GM18907 (cell line): Measurements from ENCODE around the gene IKZF4.
"Not testable (repeated sequence)": the region's sequence is repeated elsewhere in the genome, so short reads cannot be mapped to it uniquely, and the experiment has no call there.

Experiments
- ATAC-seq: cut with Tn5 transposase; IDR thresholded peaks from one replicate; pipeline ENCODE4 v1.9.1; 2021; ENCODE audit warnings: mild to moderate bottlenecking, moderate library complexity; ENCODE audit not compliant: unreplicated experiment

IKZF4 gene

DNA sequence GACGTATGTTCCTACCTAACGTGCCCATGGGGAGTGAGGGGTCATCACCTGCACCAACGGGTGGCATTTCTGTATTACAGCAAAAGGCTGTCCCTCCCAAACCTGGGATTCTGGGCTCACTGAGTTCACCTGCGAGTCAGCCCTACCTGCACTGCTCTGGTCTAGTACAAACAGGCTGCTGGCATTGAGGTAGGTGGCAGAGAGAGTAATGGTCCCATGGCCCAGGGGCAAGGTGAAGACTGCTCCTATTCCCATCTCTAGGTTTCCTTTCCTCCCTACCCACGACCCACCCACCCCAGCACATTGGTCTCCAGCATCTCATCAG, 23.3 kb upstream of the IKZF4 start:
- ATAC-seq: peak; percentile 2

DNA sequence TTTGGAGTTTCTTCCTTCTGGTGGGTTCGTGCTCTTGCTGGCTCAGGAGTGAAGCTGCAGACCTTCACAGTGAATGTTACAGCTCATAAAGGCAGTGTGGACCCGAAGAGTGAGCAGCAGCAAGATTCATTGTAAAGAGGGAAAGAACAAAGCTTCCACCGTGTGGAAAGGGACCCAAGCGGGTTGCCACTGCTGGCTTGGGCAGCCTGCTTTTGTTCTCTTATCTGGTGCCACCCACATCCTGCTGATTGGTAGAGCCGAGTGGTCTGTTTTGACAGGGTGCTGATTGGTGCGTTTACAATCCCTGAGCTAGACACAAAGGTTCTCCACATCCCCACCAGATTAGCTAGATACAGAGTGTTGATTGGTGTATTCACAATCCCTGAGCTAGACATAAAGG, 21.3 kb upstream of the IKZF4 start:
- not testable (repeated sequence) for ATAC-seq

DNA sequence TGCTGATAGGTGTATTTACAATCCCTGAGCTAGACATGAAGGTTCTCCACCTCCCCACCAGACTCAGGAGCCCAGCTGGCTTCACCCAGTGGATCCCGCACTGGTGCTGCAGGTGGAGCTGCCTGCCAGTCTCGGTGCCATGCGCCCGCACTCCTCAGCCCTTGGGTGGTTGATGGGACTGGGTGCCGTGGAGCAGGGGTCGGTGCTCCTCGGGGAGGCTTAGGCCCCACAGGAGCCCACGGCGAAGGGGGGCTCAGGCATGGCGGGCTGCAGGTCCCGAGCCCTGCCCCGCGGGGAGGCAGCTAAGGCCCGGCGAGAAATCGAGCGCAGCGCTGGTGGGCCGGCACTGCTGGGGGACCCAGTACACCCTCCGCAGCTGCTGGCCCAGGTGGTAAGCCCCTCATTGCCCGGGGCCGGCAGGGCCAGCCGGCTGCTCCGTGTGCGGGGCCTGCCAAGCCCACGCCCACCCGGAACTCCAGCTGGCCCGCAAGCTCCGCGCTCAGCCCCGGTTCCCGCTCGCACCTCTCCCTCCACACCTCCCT, 20.8 kb upstream of the IKZF4 start:
- not testable (repeated sequence) for ATAC-seq

DNA sequence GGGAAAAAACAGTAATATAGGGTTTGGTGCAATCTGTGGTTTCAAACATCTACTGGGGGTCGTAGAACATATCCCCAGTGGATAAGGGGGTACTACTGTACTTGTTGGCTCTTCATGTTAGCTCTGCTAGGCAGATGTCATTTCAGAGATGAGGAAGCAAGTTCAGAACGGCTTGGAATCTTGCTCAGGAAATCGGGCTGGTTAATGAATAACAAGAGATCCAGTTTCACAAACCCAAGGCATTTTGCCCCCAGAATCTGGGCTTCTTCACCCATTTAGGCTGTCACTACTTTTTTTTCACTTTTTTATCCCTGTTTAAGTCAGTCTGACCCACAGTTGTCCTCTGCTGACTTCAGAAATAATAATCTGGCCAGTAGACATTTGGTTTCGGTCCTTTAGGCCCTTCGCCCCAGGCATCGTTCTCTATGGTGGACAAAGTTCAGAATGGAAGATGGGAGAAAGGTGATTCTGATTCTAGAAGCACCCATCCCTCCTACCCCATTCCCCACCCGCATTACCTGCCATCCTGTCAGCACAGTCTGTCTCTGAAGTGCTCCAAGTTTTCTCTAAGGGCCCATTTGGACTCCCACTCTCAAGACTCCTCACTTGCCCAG, 19.2 kb upstream of the IKZF4 start:
- ATAC-seq: no peak

DNA sequence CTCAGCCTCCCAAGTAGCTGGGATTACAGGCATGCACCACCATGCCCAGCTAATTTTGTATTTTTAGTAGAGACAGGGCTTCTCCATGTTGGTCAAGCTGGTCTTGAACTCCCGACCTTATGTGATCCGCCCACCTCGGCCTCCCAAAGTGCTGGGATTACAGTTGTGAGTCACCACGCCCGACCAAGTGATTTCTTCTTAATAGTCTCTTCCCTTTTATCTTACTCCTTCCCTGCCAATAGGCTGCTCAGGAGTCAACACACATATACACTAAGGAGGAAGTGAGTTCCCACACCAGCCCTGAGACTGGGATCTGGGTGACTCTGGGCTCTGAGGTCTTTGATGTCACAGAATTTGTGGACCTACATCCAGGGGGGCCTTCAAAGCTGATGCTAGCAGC, 17.5 kb upstream of the IKZF4 start:
- ATAC-seq: not testable (repeated sequence)

DNA sequence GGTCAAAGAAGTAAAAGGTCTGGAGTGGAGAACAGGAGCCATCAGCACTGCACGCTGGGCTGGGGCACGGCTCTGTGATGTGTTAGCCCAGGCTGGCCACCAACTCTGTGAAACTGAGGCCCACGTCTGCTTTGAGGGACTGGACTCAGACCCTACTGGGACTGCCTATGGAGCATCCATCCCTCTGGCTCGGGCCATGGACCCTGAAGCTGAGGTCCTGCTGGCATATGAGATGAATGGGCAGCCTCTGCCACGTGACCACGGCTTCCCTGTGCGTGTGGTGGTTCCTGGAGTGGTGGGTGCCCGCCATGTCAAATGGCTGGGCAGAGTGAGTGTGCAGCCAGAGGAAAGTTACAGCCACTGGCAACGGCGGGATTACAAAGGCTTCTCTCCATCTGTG, 16.6 kb upstream of the IKZF4 start:
- no peak for ATAC-seq

DNA sequence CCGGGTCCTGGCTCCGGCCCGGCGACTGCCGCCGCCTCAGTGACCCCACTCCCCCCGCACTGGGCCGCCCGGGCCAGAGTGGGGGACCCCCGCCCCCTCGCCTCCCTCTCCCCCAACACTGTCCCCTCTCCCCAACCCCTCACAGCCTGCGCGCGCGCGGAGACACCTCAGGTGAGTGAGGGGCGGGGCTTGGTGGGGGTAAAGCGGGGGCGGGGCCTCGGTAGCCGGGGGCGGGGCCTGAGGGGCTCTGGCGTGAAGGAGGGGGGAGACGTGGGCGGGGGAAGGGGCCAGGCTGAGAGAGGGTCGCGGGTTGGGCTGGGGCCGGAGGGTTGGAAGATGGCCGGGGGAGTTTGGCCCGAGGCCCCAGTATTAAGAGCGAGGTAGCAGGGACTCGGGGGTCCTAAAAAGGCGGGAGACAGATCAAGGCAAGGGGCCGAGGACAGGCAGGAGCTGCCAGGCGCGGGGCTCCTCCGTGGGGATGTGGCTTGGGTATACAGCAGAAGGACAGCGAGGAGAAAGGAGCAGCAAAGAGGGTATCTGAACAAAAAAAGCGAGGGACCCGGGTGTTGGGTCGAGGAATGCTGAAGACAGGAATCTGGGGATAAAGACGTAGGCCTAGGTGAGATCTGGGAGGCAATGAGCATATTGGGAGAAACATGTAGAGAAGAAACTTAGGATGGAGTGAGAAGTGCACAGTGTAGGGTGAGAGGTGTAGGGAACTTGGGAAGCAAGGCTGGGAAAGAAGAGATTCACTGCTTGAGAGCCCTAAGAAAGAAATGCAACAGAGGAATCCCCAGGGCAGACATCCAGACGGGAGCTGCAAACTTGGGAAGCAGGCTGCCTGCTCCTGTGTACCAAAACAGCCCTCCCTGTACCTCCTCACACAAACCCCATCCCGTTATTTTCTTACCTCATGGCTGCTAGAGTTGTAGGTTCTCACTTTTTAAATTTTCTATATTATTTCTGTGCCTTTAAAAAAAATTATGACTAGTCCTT, 13.0 kb upstream of the IKZF4 start:
- ATAC-seq: peak; percentile 40

DNA sequence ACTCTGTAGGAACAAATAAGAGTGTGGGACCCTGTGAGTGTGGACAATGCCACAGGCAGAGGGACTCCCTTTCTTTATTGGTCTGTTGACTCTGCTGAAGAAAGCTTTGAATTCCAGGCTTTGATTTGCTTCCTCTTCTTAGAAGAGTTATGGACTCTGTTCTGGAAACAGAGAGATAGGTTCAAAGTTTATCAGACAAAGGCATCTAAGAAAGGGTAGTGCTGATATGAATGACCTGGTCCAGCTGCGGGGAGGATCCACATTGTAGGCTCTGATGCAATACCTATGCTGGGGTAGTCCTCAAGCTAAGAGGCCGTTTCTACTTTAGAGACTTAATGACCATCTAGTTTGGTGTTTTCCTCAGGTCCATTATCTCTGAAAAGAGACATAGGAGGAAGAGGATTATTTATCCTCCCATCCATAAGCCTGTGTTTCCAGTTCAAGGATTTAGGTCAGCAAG, 10.7 kb upstream of the IKZF4 start:
- no peak for ATAC-seq

DNA sequence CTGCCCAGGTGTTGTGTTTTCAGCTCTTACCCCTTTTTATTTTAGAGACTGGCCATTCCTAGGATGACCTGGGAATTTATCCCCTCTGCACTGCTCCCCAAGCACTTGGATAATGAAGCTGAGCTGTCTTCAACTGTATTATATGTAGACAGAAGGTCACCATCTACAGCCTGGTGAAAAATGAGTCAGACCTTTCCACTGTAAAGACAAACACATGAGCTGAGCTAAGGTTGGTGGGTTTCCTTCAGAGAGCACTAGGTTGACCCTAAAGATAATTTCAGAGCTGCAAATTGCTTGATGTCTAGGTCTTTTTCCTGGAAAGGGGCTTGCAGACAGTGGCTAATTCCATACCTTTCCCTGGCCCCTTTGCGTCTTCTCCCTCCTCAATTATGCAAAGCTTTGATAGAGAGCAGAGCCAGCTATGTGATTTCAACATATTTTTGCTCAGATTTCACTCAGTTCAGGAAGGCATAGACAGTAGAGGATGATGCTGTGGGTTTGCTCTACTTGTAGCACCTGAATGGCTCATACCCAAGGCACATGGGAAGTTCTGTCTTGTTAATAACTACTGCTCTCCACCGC, 9.2 kb upstream of the IKZF4 start:
- ATAC-seq: no peak

DNA sequence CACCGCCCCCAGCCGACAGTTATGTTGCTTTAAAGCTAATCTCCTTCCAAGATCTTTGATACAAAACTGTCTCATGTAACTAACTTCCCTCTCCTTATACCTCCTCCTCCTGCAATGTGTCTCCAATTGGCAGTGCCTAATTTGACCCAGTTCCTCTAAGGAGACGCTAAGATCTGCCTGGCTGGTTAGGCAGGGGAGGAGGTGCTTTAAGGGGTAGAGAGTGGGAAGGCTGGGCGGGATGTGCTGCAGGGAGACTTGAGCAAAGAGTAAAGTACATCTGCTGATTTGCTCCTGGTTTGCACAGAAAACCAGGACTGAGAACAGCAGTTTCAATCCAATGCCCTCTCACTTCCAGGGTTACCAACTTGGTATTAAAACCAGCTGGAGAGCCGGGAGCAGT, 7.4 kb upstream of the IKZF4 start:
- no peak for ATAC-seq

DNA sequence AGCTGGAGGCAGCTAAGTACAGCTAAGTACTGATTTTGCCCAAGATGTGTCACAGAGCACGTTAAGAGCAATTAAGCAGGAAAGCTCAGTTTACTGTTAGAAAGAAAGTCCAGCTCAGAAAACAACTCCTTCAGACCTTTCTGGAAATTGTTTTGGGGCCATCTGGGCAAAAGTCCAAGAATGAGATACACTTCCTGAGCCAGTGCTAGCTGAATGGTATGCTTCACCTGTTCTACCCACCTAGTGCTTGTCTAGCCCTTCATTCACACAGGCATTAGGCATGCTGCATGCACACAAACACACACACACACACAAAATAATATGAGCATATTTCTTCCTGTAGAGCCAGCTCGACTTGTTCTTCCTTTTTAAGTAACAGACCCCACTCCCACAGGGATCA, 6.6 kb upstream of the IKZF4 start:
- ATAC-seq: no peak

DNA sequence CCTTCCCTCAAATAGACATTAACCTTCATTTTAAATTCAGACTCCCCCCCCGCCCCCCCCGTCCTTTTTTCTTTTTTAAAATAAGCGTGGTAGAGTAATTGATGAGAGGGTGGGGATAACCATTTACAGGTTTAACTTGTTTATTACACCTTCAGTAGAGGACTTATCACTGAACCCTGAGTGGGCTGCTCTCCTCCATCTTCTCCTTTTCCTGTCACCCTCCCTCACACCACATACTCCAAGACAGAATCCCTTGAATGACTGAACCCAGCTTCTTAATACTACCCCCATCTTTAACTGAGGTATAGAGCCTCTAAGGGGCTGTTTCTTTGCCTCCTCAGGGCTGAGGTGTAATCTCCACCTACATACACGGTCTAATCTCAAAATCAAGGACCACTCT, 3.7 kb upstream of the IKZF4 start:
- ATAC-seq: no peak

DNA sequence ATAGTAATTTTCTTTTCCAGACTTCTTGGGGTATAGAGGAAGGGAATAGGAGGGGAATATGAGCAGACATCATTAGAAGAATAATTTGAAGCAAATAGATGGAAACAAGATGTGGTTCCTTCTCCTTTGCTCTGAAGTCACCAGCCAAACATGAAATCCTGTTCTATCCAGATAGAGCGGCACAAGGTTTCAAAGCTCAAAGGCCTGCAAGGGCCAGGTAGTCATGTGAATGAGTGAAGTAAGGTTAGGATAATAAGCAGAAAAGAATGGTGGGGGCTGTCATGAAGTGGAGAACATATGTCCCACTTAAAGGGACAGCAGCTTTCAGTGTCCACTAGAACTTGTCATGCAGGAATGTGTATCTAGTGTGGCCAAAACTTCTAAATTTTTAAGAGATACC, 2.5 kb upstream of the IKZF4 start:
- ATAC-seq: no peak

DNA sequence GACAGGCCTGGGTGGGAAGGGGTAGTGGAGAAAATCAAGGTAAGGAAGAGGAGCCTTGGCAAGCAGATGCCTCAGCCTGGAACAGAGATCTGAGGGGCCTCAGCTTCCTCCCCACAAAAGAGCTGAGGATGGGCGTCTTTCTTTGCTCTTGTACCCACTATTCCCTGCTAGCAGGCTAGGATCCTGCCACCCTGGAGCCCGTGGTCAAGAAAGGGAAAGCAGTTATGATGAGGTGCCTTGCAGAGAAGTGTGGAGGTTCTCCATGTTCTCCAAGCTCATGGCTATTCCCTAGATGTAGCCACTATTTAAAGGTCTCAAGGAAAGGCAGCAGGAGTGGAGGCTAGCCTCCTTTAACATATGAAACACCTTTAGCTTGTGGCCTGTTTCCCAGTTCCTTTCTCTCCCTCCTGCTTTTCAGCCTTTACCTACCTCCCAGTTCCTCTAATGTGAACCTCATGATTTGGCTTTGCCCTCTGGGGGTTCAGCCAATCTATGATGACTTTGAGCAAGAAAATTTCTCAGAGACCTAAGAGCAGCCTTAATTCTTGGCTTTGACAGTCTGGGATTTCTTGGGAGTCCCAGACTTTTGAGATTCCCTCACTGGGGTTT, 1.1 kb downstream of the IKZF4 start:
- no peak for ATAC-seq

DNA sequence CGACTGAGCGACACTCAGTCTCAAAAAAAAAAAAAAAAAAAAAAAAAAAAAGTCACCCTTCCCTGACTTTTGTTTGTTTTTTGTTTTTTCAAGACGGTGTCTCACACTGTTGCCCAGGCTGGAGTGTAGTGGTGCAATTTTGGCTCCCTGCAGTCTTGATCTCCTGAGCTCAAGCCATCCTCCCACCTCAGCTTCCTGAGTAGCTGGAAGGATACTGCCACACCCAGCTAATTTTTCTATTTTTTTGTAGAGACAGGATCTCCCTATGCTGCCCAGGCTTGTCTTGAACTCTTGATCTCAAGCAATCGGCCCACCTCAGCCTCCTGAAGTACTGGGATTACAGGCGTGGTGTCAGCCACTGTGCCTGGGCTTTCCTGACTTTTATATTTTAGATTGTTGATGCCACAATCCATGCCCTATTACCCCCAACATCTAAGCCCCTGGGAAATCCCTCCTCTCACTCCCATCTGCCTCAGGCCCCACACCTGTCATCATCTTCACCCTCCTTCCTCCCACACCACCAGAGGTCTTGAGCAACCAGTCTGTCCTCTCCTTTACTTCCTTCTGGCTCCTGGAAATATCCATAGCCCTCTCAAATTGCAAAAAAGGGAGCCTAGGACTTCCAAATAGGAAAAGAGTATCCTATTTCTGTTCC, 7.8 kb downstream of the IKZF4 start:
- no peak for ATAC-seq

DNA sequence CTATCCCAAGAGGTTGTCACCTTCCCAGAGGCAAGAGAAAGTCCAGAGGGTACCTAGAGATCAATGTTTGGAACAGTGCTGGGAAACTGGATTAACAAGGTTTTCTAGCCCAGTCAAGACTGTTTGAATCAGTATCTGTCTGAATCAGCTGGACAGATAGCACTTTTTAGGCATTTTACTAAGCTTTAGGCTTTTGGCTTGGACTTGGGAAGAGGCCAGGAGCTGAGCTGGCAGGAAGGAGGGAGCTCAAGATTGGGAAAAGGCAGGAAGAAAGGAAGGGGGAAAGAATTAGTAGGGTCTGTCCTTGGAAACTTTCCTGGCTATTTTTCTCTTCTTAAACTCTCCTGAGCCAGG, 8.3 kb downstream of the IKZF4 start:
- ATAC-seq: no peak

DNA sequence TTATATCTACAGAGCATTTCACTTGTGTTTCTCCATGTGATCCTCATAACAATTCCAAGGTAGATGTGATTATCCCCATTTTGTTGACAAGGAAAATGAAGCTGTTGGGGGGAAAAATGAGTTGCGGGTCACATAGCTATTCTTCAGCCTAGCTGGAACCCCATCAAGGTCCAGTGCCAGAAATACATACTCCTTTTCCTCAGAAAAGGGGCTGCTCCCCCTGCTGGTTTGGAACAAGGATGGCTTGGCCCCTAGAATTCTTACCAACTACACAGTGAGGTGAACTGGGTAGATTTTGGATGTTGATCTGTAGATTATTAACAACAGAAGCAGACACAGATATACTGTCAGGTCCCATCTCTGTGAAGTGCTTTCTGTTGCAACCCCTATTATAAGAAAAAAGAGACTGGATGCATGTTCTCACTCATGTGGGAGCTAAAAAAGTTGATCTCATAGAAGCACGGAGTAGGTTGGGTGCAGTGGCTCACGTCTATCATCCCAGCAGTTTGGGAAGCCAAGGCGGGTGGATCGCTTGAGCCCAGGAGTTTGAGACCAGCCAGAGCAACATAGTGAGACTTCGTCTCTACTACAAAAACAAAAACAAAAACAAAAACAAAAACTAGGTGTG, 8.9 kb downstream of the IKZF4 start:
- ATAC-seq: no peak

DNA sequence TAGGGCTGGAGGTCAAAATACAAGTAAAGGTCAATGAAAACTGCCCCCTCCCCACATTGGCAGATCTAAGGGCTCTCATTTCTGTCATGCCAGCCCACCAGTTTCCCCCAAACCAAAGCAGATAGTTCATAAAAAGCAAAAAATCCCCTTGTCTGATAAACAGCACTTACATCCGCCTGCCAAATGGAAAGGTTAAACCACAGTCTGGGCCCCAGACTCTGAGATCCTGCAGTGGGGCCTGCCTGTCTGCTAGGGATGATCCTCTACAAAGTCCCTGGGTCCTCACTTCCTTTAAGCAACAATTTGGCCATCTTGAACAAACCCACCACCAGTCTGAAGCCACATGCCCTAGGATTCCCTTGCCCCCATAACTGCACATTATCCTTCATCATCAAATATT, 11.1 kb downstream of the IKZF4 start:
- ATAC-seq: no peak

DNA sequence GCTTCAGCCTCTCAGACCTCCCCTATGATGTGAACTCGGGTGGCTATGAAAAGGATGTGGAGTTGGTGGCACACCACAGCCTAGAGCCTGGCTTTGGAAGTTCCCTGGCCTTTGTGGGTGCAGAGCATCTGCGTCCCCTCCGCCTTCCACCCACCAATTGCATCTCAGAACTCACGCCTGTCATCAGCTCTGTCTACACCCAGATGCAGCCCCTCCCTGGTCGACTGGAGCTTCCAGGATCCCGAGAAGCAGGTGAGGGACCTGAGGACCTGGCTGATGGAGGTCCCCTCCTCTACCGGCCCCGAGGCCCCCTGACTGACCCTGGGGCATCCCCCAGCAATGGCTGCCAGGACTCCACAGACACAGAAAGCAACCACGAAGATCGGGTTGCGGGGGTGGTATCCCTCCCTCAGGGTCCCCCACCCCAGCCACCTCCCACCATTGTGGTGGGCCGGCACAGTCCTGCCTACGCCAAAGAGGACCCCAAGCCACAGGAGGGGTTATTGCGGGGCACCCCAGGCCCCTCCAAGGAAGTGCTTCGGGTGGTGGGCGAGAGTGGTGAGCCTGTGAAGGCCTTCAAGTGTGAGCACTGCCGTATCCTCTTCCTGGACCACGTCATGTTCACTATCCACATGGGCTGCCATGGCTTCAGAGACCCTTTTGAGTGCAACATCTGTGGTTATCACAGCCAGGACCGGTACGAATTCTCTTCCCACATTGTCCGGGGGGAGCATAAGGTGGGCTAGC, 13.9 kb downstream of the IKZF4 start:
- no peak for ATAC-seq

DNA sequence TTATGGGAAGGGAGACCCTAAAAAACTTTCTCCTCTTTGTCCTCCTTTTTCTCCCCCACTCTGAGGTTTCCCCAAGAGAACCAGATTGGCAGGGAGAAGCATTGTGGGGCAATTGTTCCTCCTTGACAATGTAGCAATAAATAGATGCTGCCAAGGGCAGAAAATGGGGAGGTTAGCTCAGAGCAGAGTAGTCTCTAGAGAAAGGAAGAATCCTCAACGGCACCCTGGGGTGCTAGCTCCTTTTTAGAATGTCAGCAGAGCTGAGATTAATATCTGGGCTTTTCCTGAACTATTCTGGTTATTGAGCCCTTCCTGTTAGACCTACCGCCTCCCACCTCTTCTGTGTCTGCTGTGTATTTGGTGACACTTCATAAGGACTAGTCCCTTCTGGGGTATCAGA, 16.3 kb downstream of the IKZF4 start:
- no peak for ATAC-seq
